Natural killer cell (primary cell): ENCODE data around the gene RTN4R. TPM values are rescaled to one million over a fixed set of nuclear protein-coding genes. Genes with fewer than 3 reads are reported as not detected.
"Not testable (repeated sequence)": the region's sequence is repeated elsewhere in the genome, so short reads cannot be mapped to it uniquely, and the experiment has no call there.

Source experiments
- ATAC-seq, 3 donors: fragments of 150-1000 bp in 2 of 3; fragments of 200-7000 bp in 1 of 3; cut with Tn5 transposase; 1 replicate in 1 of 3; 2 replicates in 2 of 3; pipeline ENCODE4 v1.10.0; 2021; ENCODE audit warnings: mild to moderate bottlenecking in 2 of 3, moderate library complexity in 2 of 3
- DNase-seq, 2 donors: peaks; one replicate each; pipeline versions ENCODE4 v3.0.0 to v3.0.0-alpha.2; 2013 to 2021; ENCODE audit warnings: mixed read lengths in 1 of 2
- H3K27ac ChIP-seq: one replicate; pipeline ENCODE4 v1.5.1; 2013; ENCODE audit warnings: mild to moderate bottlenecking, low read length
- H3K27me3 ChIP-seq: one replicate; pipeline ENCODE4 v1.6.1; 2013; ENCODE audit warnings: low read length; ENCODE audit not compliant: control insufficient read depth, insufficient read depth
- H3K36me3 ChIP-seq: one replicate; pipeline ENCODE4 v1.6.1; 2013; ENCODE audit warnings: low read length; ENCODE audit not compliant: control insufficient read depth, insufficient read depth
- H3K4me1 ChIP-seq: one replicate; pipeline ENCODE4 v1.6.1; 2013; ENCODE audit warnings: low read length; ENCODE audit not compliant: control insufficient read depth, insufficient read depth
- H3K4me3 ChIP-seq: one replicate; pipeline ENCODE4 v1.5.1; 2013; ENCODE audit warnings: low read length
- H3K9me3 ChIP-seq: one replicate; pipeline ENCODE4 v1.6.1; 2013; ENCODE audit warnings: low read length; ENCODE audit not compliant: control insufficient read depth, insufficient read depth
- H3K27ac Mint-ChIP-seq, 2 donors: one replicate each; pipeline ENCODE4 v1.8.0; 2022; ENCODE audit warnings: mild to moderate bottlenecking in 2 of 2, mixed read lengths in 2 of 2, moderate library complexity in 1 of 2
- H3K27me3 Mint-ChIP-seq, 2 donors: one replicate each; pipeline ENCODE4 v1.8.0; 2022; ENCODE audit warnings: low read depth in 2 of 2, mixed read lengths in 2 of 2
- H3K36me3 Mint-ChIP-seq: one replicate; pipeline ENCODE4 v1.8.0; 2022; ENCODE audit warnings: mixed read lengths
- H3K4me1 Mint-ChIP-seq, 2 donors: one replicate each; pipeline ENCODE4 v1.8.0; 2022; ENCODE audit warnings: mixed read lengths in 2 of 2
- H3K4me3 Mint-ChIP-seq: one replicate; pipeline ENCODE4 v1.8.0; 2022; ENCODE audit warnings: mild to moderate bottlenecking, moderate library complexity, mixed read lengths
- H3K9me3 Mint-ChIP-seq, 2 donors: one replicate each; pipeline ENCODE4 v1.8.0; 2022; ENCODE audit warnings: mixed read lengths in 2 of 2
- WGBS: methylation state at CpG from one replicate; pipeline ENCODE4 v1.1.7; 2013; ENCODE audit warnings: missing lambda C conversion rate; ENCODE audit not compliant: insufficient coverage; 5-methylcytosine and 5-hydroxymethylcytosine counted together
- intact Hi-C: fragments of 100-400 bp; cut with micrococcal nuclease; formaldehyde crosslinking; loops from one replicate; pipeline ENCODE4 v1.14.2; 2022
- total RNA-seq, 4 donors: library from RNA; stranded (reverse); fragments of 120-200 nt in 1 of 4; gene quantifications; one replicate each; pipeline versions ENCODE4 v1.2.3 to v1.2.4, GENCODE V29; 2013 to 2022
- TF ChIP-seq, protein P1 (sequence below): fragments of 200-600 bp; IDR thresholded peaks from one replicate; pipeline ENCODE4 v1.8.0; 2022; ENCODE audit warnings: antibody characterized with exemption

RTN4R gene
- total RNA-seq, 3 donors from 2014 or later (not counting 1 experiment from before 2014, with no cell fraction given): 1.2 to 2.9 (median 1.6) TPM

DNA sequence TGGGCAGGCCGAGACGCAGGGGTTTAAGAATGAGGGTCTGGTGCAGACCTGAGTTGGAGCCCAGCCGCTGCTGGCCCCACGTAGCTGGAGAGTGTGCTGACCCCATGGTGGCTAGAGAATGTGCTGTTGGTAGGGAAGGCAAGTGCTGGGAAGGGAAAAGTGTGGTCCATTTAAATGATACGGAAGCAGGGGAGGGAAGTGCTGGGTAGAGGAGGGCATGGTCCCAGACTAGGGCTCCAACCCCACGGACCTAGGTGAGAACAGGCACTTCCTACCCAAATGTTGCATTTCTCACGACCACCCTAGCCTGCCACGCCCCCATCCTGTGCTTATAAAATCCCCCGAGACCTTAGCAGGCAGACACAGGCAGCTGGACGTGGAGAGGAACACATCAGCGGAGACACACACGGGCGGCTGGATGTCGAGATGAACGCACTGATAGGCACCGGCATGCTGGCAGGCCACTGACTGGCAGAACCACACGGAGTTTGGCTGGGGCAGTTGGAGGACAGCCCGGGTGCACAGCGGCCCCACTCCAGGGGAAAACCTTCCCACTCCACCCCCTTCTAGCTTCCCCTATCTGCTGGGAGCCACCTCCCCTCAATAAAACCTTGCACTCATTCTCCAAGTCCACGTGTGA, 18.8 kb upstream of the RTN4R start:
- H3K27ac ChIP-seq, H3K36me3 Mint-ChIP-seq, H3K27me3 Mint-ChIP-seq, H3K36me3 ChIP-seq, H3K4me3 Mint-ChIP-seq, H3K9me3 Mint-ChIP-seq, H3K27ac Mint-ChIP-seq, H3K27me3 ChIP-seq, ATAC-seq, H3K4me1 Mint-ChIP-seq, H3K4me1 ChIP-seq, H3K4me3 ChIP-seq, DNase-seq, intact Hi-C loops, H3K9me3 ChIP-seq: not testable (repeated sequence)
- WGBS: 74% methylated on average over 13 of the region's 20 CpGs

DNA sequence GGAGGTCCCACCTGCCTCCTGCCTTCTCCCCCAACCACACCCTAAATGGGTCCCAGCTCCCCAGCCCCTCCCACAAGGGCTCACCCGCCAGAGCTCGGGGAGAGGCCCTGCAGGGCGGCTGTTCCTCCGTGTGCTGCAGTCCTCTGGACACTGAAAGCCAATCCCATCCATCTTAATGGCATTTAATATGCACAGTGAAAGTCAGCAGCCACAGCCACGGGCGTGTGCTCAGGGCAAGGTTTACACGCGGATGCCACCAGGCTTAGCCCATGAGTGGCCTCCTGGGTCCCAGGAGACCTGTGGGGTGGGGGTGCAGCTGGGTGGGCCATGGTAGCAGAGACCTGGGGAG, 18.2 kb upstream of the RTN4R start:
- H3K27me3 Mint-ChIP-seq, H3K27ac Mint-ChIP-seq, H3K27ac ChIP-seq, ATAC-seq, H3K9me3 Mint-ChIP-seq, H3K27me3 ChIP-seq, H3K36me3 ChIP-seq, intact Hi-C loops, H3K4me3 ChIP-seq, H3K4me1 ChIP-seq, H3K4me1 Mint-ChIP-seq, DNase-seq, H3K36me3 Mint-ChIP-seq, H3K4me3 Mint-ChIP-seq, H3K9me3 ChIP-seq: not testable (repeated sequence)
- WGBS: 36% methylated on average over 8 of the region's 8 CpGs

DNA sequence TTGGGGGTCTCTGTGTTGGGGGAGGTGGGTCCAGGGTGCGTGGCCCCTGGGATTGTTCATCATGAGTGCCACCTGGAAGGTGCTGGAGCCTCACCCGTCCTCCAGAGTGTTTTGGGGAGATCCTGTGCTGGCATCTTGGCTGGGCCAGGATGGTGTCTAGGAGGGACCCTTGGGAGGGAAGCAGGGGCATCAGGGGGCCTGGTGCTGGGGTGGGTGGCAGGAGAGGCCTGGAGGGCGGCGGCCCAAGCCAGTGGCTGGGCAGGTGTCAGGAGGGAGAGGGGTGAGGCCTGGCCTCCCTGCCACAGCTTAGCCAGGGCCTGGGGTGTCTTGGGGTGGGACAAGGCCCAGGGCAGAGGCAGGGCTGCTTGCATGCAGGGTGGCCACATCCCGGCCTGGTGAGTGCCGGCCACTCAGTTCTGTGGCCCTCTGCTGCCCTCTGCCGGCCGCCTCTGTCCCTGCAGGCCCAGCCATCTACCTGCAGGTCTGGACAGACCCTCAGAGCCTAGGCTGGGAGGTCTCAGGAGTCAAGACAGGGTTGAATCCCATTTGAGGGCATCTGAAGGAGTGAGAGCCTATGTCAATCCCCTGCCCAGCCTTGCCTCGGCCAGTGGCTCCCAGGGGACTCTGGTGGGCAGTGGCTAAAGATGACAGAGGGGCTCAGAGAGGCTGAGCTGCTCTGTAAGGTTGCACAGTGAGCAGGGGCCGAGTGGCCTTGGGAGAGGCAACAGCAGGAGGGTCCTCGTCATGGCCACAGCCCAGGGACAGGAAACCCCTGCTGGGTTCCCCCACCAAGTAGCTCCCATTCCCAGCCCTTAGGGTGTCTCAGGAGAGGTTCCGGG, 17.6 kb upstream of the RTN4R start:
- 37% methylated on average over 11 of the region's 12 CpGs for WGBS
- H3K4me3 Mint-ChIP-seq, H3K4me1 Mint-ChIP-seq, H3K36me3 Mint-ChIP-seq, H3K4me1 ChIP-seq, H3K27me3 Mint-ChIP-seq, H3K27me3 ChIP-seq, H3K36me3 ChIP-seq, H3K27ac Mint-ChIP-seq, H3K9me3 ChIP-seq, H3K9me3 Mint-ChIP-seq, H3K4me3 ChIP-seq, H3K27ac ChIP-seq: not testable (repeated sequence)
- intact Hi-C loops: loop anchor here (1.0 kb wide), 1 partner anchor 128 kb away; no protein-coding TSS in a partner anchor
- peak; percentile 77 to 97 (median 96) for ATAC-seq
- DNase-seq: peak; percentile 77 to 81
- TF ChIP-seq, protein P1, sequence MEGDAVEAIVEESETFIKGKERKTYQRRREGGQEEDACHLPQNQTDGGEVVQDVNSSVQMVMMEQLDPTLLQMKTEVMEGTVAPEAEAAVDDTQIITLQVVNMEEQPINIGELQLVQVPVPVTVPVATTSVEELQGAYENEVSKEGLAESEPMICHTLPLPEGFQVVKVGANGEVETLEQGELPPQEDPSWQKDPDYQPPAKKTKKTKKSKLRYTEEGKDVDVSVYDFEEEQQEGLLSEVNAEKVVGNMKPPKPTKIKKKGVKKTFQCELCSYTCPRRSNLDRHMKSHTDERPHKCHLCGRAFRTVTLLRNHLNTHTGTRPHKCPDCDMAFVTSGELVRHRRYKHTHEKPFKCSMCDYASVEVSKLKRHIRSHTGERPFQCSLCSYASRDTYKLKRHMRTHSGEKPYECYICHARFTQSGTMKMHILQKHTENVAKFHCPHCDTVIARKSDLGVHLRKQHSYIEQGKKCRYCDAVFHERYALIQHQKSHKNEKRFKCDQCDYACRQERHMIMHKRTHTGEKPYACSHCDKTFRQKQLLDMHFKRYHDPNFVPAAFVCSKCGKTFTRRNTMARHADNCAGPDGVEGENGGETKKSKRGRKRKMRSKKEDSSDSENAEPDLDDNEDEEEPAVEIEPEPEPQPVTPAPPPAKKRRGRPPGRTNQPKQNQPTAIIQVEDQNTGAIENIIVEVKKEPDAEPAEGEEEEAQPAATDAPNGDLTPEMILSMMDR: peak; percentile 75

DNA sequence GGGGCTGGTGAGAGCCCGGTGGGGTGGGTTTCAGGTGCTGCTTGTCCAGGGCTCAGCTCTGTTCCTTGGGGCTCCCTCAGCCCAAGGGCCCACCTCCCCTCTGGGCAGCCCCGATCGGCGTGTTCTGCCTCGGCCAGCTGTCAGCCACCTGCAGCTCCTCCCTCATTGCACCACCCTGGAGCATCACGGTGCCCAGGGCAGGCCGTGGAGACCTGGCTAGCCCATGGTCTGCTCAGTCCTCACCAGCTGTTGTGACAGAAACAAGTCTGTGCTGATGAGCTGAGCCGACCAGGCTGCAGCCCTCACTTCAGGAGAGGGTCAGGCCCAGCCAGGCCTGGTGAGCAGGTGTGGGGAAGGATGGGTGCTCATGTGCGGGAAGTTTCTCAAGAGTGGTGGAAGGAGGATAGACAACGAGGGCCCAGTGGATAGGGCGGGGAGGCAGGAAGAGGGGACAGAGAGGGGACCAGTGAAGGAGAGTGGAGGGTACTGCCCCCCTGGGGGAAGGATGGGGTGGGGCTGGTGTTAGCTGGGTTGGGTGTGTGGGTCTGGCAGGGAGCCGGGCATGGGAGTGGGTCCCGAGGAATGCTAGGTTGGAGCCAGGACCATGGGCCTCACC, 16.5 kb upstream of the RTN4R start:
- intact Hi-C loops: loop anchor here (1.0 kb wide), 1 partner anchor 127 kb away; no protein-coding TSS in a partner anchor
- H3K4me3 Mint-ChIP-seq: no peak overlapping the region
- TF ChIP-seq, protein P1: no peak
- 91% methylated on average over 13 of the region's 13 CpGs for WGBS
- no peaks in the 10 kb centered on the region for H3K4me1 Mint-ChIP-seq
- ATAC-seq (no peak), DNase-seq (no peak)
- H3K4me1 ChIP-seq: no peaks in the 10 kb centered on the region
- H3K27me3 Mint-ChIP-seq: no peaks in the 10 kb centered on the region
- H3K9me3 Mint-ChIP-seq: no peaks in the 10 kb centered on the region
- no peak overlapping the region for H3K4me3 ChIP-seq
- peak overlapping the region in 1 of 2 donors; percentile 51 for H3K27ac Mint-ChIP-seq
- no peaks in the 10 kb centered on the region for H3K36me3 Mint-ChIP-seq
- H3K27ac ChIP-seq: no peak overlapping the region
- no peaks in the 10 kb centered on the region for H3K9me3 ChIP-seq
- no peaks in the 10 kb centered on the region for H3K36me3 ChIP-seq
- H3K27me3 ChIP-seq: no peaks in the 10 kb centered on the region
